Naive thymus-derived CD4-positive, alpha-beta T cell (primary cell): Measurements from ENCODE around the gene GRK1. TPM values are rescaled to one million over a fixed set of nuclear protein-coding genes. Genes with fewer than 3 reads are reported as not detected.

ENCODE experiments used
- ATAC-seq: fragments of 150-1000 bp; cut with Tn5 transposase; 2 replicates; pipeline ENCODE4 v1.10.0; 2021; ENCODE audit warnings: mild to moderate bottlenecking, moderate library complexity
- CTCF ChIA-PET: fragments of 350-600 bp; sonication (Branson Sonifier 250); formaldehyde crosslinking; loops from one replicate; lab custom pipeline; 2021; ENCODE audit warnings: antibody characterized with exemption; lab: Charles Lee
- POLR2A ChIA-PET: fragments of 350-600 bp; sonication (Branson Sonifier 250); formaldehyde crosslinking; loops from one replicate; lab custom pipeline; 2021; ENCODE audit warnings: antibody characterized with exemption, inconsistent platforms; lab: Charles Lee
- DNase-seq, 9 donors: peaks; one replicate each; pipeline versions ENCODE4 v3.0.0 to v3.0.0-alpha.2; 2020 to 2022; ENCODE audit warnings: mixed read lengths in 1 of 9
- H3K27ac ChIP-seq: one replicate; pipeline ENCODE4 v1.7.0; 2013; ENCODE audit warnings: mild to moderate bottlenecking, low read depth, low read length, moderate library complexity
- H3K27me3 ChIP-seq, 2 donors: one replicate each; pipeline ENCODE4 v1.7.0; 2013; ENCODE audit warnings: low read length in 2 of 2, mild to moderate bottlenecking in 2 of 2, moderate library complexity in 2 of 2; ENCODE audit not compliant: control insufficient read depth in 2 of 2, insufficient read depth in 2 of 2
- H3K36me3 ChIP-seq, 3 experiments: 1 replicate in 2 of 3; 2 replicates in 1 of 3; pipeline ENCODE4 v1.7.0; 2013; ENCODE audit warnings: low read length in 3 of 3, mild to moderate bottlenecking in 3 of 3, moderate library complexity in 1 of 3; ENCODE audit not compliant: insufficient read depth in 3 of 3, control insufficient read depth in 2 of 3
- H3K4me1 ChIP-seq, 2 donors: one replicate each; pipeline ENCODE4 v1.7.0; 2013; ENCODE audit warnings: low read length in 2 of 2, mild to moderate bottlenecking in 2 of 2, moderate library complexity in 1 of 2; ENCODE audit not compliant: control insufficient read depth in 2 of 2, insufficient read depth in 2 of 2
- H3K4me3 ChIP-seq: 2 replicates; pipeline ENCODE4 v1.7.0; 2013; ENCODE audit warnings: mild to moderate bottlenecking, low read length
- H3K9me3 ChIP-seq, 3 experiments: 1 replicate in 2 of 3; 2 replicates in 1 of 3; pipeline ENCODE4 v1.7.0; 2013; ENCODE audit warnings: low read length in 3 of 3; ENCODE audit not compliant: control insufficient read depth in 2 of 3
- H3K27ac Mint-ChIP-seq, 9 donors: one replicate each; pipeline ENCODE4 v1.8.0; 2020 to 2022; ENCODE audit warnings: mixed read lengths in 9 of 9, mild to moderate bottlenecking in 8 of 9, moderate library complexity in 5 of 9, inconsistent platforms in 2 of 9
- H3K27me3 Mint-ChIP-seq, 5 donors: one replicate each; pipeline ENCODE4 v1.8.0; 2021 to 2022; ENCODE audit warnings: mixed read lengths in 5 of 5, mild to moderate bottlenecking in 1 of 5
- H3K36me3 Mint-ChIP-seq, 5 donors: one replicate each; pipeline ENCODE4 v1.8.0; 2020 to 2022; ENCODE audit warnings: mixed read lengths in 5 of 5, mild to moderate bottlenecking in 3 of 5, inconsistent platforms in 1 of 5
- H3K4me1 Mint-ChIP-seq, 7 donors: one replicate each; pipeline ENCODE4 v1.8.0; 2020 to 2022; ENCODE audit warnings: mixed read lengths in 7 of 7, mild to moderate bottlenecking in 3 of 7, inconsistent platforms in 1 of 7
- H3K4me3 Mint-ChIP-seq, 10 donors: one replicate each; pipeline ENCODE4 v1.8.0; 2020 to 2022; ENCODE audit warnings: mild to moderate bottlenecking in 10 of 10, mixed read lengths in 10 of 10, moderate library complexity in 6 of 10, inconsistent platforms in 2 of 10
- H3K9me3 Mint-ChIP-seq, 11 donors: one replicate each; pipeline ENCODE4 v1.8.0; 2020 to 2022; ENCODE audit warnings: mixed read lengths in 11 of 11, mild to moderate bottlenecking in 4 of 11, inconsistent platforms in 1 of 11, moderate library complexity in 1 of 11
- intact Hi-C, 2 donors: fragments of 100-400 bp; cut with micrococcal nuclease; formaldehyde crosslinking; loops; one replicate each; pipeline ENCODE4 v1.15.1; 2023
- polyA plus RNA-seq, 2 donors: library from polyadenylated mRNA; unstranded; fragments of 300-500 nt; fragmentation: Illumina TruSeq; gene quantifications; one replicate each; pipeline ENCODE4 v1.2.3, GENCODE V29; 2021
- total RNA-seq, 6 experiments: library from RNA in 5 of 6; stranded (reverse) in 5 of 6; gene quantifications; 1 replicate in 5 of 6; 2 replicates in 1 of 6; pipeline ENCODE4 v1.2.3 and lab custom pipeline; 2021 to 2026

Gene GRK1
- total and polyA plus RNA-seq, 7 experiments from 2014 or later = not detected

DNA sequence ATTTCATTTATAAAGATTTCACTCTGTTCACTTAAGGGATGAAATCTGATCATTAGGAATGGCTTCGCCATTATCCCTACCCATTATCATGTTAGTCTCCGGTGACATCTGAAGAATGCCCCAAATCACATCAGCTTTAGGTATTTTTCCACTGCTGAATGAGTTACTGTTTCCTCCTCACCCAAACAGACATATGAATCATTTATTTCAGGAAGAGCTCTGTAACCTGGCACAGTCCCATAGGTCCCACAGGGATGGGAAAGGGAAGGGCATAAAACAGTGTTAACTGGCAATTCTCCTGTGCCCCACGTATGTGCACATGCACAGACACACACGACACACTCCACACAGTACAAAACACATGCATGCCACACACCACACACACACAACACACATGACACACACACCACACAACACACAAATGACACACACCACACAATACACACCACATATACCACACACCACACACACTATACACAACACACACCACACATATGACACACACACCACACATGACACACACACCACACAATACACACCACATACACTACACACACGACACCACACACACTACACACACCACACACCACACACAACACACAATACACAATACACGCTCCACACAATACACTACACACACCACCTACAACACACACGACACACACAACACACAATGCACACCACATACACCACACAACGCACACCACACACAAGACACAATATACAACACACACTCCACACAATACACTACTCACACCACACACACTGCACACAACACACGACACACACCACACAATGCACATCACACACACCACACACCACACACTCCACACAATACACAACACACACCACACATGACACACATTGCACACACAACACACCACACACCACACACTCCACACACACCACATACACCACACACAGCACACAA lies 107.4 kb downstream of the GRK1 start:
- H3K4me1 Mint-ChIP-seq = peaks cover 0 to 6% (median 0%) of the 10 kb centered on the region in 7 donors
- no peaks in the 10 kb centered on the region for H3K36me3 Mint-ChIP-seq
- H3K27ac Mint-ChIP-seq = no peak overlapping the region
- no peaks in the 10 kb centered on the region for H3K36me3 ChIP-seq
- H3K27ac ChIP-seq = no peak overlapping the region
- ChIA-PET CTCF (interaction anchor here (0.6 kb wide), 1 partner anchor 12 kb away, joined by 3 read pairs; no protein-coding TSS in a partner anchor), POLR2A (no interaction called here)
- peaks cover 0 to 11% (median 4%) of the 10 kb centered on the region in 11 donors for H3K9me3 Mint-ChIP-seq
- H3K4me3 ChIP-seq = no peak overlapping the region
- no peaks in the 10 kb centered on the region for H3K9me3 ChIP-seq
- no peaks in the 10 kb centered on the region for H3K4me1 ChIP-seq
- DNase-seq = no peak
- H3K27me3 ChIP-seq = no peaks in the 10 kb centered on the region
- H3K4me3 Mint-ChIP-seq = no peak overlapping the region
- intact Hi-C loops = no loop called here
- H3K27me3 Mint-ChIP-seq = peaks cover 8 to 22% (median 15%) of the 10 kb centered on the region in 5 donors
- ATAC-seq = no peak

DNA sequence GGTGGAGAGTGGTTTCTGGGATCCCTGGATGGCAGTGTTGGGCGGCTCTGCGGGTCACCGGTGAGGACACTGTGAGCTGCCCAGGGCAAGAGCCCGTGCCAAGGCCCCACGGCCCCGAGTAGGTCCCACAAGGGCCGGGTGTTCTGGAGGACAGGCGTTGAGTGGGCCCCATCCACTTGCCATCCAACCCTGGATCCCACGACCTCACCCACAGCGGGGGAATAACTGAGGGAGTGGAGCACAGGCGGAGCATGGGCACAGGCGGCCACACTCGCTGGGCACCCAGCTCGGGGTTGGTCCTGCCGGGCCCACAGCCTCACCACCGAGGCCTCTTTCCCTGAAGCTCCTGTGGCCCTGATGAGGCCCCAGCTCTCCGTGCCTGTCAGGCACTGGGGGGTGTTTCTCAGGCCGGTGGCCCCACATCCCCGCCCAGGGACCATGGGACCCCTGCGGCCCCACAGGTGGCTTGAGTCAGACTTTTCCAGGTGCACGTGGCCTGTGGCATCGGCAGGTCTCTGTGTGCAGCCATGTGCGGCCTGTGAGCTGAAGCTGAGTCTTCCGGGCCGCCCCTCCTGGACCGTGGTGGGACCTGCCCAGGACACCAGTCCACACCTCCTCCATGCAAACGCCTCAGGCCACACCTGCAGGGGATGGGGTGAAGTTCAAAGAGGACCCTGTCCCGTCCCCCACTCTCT lies 108.6 kb downstream of the GRK1 start:
- DNase-seq (no peak), ATAC-seq (no peak)
- intact Hi-C loops = no loop called here
- H3K4me1 ChIP-seq = no peaks in the 10 kb centered on the region
- no peaks in the 10 kb centered on the region for H3K36me3 ChIP-seq
- H3K4me3 Mint-ChIP-seq = no peak overlapping the region
- H3K4me3 ChIP-seq = no peak overlapping the region
- H3K27ac ChIP-seq = no peak overlapping the region
- H3K9me3 Mint-ChIP-seq = peaks cover 0 to 11% (median 4%) of the 10 kb centered on the region in 11 donors
- POLR2A ChIA-PET = no interaction called here
- H3K27me3 Mint-ChIP-seq = peaks cover 13 to 22% (median 17%) of the 10 kb centered on the region in 5 donors
- H3K27me3 ChIP-seq = no peaks in the 10 kb centered on the region
- no peak overlapping the region for H3K27ac Mint-ChIP-seq
- H3K9me3 ChIP-seq = no peaks in the 10 kb centered on the region
- peaks cover 0 to 6% (median 0%) of the 10 kb centered on the region in 7 donors for H3K4me1 Mint-ChIP-seq
- no peaks in the 10 kb centered on the region for H3K36me3 Mint-ChIP-seq
- CTCF ChIA-PET = no interaction called here

DNA sequence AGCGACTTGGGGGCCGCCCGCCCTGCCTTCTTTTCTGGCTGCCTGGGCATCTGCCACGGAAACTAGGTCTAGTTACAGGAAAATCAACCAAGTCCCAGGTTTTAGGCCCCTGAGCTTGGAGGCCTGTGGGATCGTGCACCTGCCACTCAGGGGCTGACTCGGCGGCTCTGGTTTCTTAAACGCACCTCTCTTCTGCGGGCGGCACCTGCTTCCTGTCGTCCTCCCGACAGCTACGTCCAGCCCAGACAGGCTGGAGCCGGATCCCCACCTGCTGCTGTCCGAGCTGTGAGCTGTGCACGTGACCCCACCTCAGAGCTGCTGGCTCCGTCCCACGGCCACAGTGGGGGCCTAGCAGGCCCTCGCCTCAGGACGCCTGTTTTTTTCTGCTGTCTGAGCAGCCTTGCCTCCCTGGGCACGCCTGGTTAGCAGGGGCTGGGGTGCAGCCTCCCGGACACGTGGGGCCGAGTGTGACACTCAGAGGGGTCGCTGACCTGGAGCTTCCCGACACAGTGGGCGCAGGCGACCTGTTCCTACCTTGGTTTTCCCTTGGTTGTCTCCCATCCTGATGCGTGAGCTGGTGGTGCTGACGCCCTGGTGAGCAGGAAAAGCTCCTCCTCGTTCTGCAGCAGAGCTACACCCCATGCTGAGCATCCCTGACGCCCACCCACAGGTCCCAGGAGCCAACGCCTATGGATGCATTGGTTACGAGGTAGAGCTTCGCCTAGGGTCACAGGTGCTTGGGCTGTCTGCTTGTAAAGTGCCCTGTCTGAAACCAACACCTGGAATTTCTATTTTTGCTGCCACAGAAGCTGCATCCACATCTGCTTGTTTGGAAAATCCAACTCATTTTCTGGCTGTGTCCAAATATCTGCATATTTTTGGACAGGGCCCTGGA lies 109.5 kb downstream of the GRK1 start:
- Mint-ChIP-seq H3K9me3 (peaks cover 0 to 11% (median 4%) of the 10 kb centered on the region in 11 donors), H3K4me3 (no peak overlapping the region), H3K27ac (no peak overlapping the region), H3K4me1 (peaks cover 0 to 6% (median 0%) of the 10 kb centered on the region in 7 donors), H3K27me3 (peaks cover 13 to 22% (median 17%) of the 10 kb centered on the region in 5 donors), H3K36me3 (no peaks in the 10 kb centered on the region)
- POLR2A ChIA-PET = no interaction called here
- H3K36me3 ChIP-seq = no peaks in the 10 kb centered on the region
- H3K27ac ChIP-seq = no peak overlapping the region
- intact Hi-C loops = no loop called here
- no peaks in the 10 kb centered on the region for H3K4me1 ChIP-seq
- no peaks in the 10 kb centered on the region for H3K27me3 ChIP-seq
- no peak overlapping the region for H3K4me3 ChIP-seq
- no peak for DNase-seq
- CTCF ChIA-PET = no interaction called here
- no peaks in the 10 kb centered on the region for H3K9me3 ChIP-seq
- no peak for ATAC-seq

DNA sequence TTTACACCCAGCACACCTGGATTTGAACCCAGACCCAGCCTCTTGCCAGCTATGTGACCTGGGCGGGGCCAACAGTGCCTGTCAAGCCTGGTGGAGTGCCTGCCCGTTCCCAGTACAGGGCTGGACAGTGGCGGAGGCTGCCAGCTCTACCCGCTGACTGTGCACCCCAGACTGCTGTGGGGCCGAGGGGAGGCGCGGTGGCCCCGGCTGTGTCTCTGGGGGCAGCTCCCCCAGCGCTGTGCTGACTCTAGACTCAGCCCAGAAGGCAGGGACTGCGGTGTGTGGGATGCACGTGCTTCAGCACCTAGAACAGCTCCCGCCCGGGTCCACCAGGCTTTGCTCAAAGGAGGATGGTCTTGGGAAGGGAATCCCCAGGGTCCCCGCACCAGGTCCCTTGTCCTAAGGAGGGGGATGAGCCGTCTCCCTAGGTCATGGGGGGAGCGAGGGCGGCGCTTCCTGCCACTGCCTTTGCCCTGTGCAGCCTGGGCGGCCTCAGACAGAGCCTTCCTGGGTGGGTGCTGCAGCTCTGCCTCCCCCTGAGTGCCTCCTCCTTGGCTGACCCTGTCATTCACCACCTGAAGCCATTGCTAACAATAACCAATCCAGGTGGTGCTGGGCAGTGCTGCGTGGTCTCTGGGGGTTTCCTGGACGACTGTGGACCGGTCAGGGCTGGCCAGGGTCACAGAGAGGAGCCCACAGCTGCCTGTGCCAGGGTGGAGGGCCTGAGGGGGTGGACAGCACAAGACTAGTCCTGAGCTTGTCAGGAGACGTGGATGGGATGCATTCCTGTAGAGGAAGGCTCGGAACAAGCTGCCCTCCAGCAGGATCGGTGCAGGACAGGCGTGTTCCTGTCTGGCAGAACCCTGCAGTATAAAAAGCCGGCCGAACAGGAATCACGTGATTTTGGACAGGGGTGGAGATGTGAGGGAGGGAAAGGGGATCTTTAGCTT lies 110.6 kb downstream of the GRK1 start:
- ATAC-seq = no peak
- H3K27ac ChIP-seq = no peak overlapping the region
- Mint-ChIP-seq H3K4me1 (no peaks in the 10 kb centered on the region), H3K27me3 (peaks cover 13 to 22% (median 17%) of the 10 kb centered on the region in 5 donors), H3K27ac (no peak overlapping the region), H3K4me3 (no peak overlapping the region), H3K9me3 (peaks cover 0 to 2% (median 0%) of the 10 kb centered on the region in 11 donors), H3K36me3 (no peaks in the 10 kb centered on the region)
- ChIA-PET CTCF (no interaction called here), POLR2A (interaction anchor here (0.5 to 0.6 kb wide), 2 partner anchors 11 to 519 kb away, joined by 3 read pairs; no protein-coding TSS in a partner anchor)
- H3K4me1 ChIP-seq = no peaks in the 10 kb centered on the region
- H3K9me3 ChIP-seq = no peaks in the 10 kb centered on the region
- no peak for DNase-seq
- H3K36me3 ChIP-seq = no peaks in the 10 kb centered on the region
- intact Hi-C loops = no loop called here
- no peak overlapping the region for H3K4me3 ChIP-seq
- no peaks in the 10 kb centered on the region for H3K27me3 ChIP-seq

DNA sequence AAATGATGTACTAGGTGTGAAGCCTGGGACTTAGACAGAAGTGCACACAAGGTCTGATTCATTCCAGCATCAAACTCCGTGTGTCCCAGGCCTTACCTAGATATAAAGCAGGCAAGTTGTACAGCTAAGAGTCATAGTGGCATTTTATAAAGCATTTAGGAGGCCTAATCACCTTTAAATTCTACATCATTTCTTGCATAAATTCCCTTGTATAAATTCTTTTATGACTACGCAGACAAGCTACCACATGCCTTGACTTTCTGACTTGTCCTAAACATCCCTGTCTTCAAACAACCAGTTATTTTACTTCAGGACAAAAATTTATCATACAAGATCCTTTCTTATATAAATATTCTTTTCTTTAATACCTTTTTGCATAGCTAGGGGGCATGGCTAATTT lies 114.6 kb downstream of the GRK1 start:
- H3K36me3 ChIP-seq = no peaks in the 10 kb centered on the region
- CTCF ChIA-PET = interaction anchor here (0.6 kb wide), 1 partner anchor 18 kb away, joined by 3 read pairs; no protein-coding TSS in a partner anchor
- H3K27me3 ChIP-seq = no peaks in the 10 kb centered on the region
- Mint-ChIP-seq H3K4me3 (no peak overlapping the region), H3K27ac (no peak overlapping the region), H3K9me3 (peaks cover 0 to 2% (median 0%) of the 10 kb centered on the region in 11 donors), H3K36me3 (no peaks in the 10 kb centered on the region), H3K4me1 (no peaks in the 10 kb centered on the region), H3K27me3 (peaks cover 17 to 28% (median 24%) of the 10 kb centered on the region in 5 donors)
- ATAC-seq = no peak
- H3K4me3 ChIP-seq = no peak overlapping the region
- H3K27ac ChIP-seq = no peak overlapping the region
- POLR2A ChIA-PET = no interaction called here
- no peaks in the 10 kb centered on the region for H3K4me1 ChIP-seq
- H3K9me3 ChIP-seq = no peaks in the 10 kb centered on the region
- DNase-seq = no peak
- intact Hi-C loops = no loop called here
